ENCODE results near the gene SLC39A3.

GRCh38 chr19:2723345-2723715 lies 16.5 kb downstream of the SLC39A3 start:
- TF ChIP-seq ZNF274 (IDR thresholded peaks at IDR 0.05; ENCODE audit: low read depth, low read length): no peak
- TF ChIP-seq SUZ12 (IDR thresholded peaks at IDR 0.05; ENCODE audit: extremely low read depth, insufficient read depth, insufficient read length): no peak
- TF ChIP-seq YY1 (IDR thresholded peaks at IDR 0.05; ENCODE audit: insufficient read depth, insufficient read length): no peak

Measured in NT2/D1 (cell line).